ENCODE results near the gene RBM24. TPM values are rescaled to one million over a fixed set of nuclear protein-coding genes. Genes with fewer than 3 reads are reported as not detected.

Gene RBM24
- total and polyA plus RNA-seq, 10 of the 15 experiments (the other 5 are each of a cell fraction or from before 2014, with no cell fraction given): 0.08 to 0.09 (median 0.09) TPM; not detected in 7

- no peak overlapping the region for H3K9ac ChIP-seq (ENCODE audit: control insufficient read depth, insufficient read depth, low read length)
- DNase-seq (ENCODE audit: low read depth, low spot score): no peak
- H4K20me1 ChIP-seq (ENCODE audit: control insufficient read depth, insufficient read depth): no peaks in the 10 kb centered on the region
- no peak for FAIRE-seq
- ChIA-PET POLR2A (no interaction called here), CTCF (interaction anchor here (1.1 kb wide), 1 partner anchor 66 kb away, joined by 3 read pairs; no protein-coding TSS in a partner anchor), RAD21 (ENCODE audit: unreplicated experiment) (no interaction called here), SMC1A (ENCODE audit: uncharacterized antibody, unreplicated experiment) (interaction anchor here (0.8 kb wide), 1 partner anchor 8 kb away, joined by 3 read pairs; no protein-coding TSS in a partner anchor)
- no peak overlapping the region for H3K27ac ChIP-seq (ENCODE audit: control insufficient read depth, insufficient read depth)
- no peaks in the 10 kb centered on the region for H3K4me1 ChIP-seq (ENCODE audit: control insufficient read depth, insufficient read depth, low read length)
- H3K4me2 ChIP-seq (ENCODE audit: control insufficient read depth, insufficient read depth): no peak overlapping the region
- no peak overlapping the region for H2AFZ ChIP-seq (ENCODE audit: control insufficient read depth, low read depth, low read length)
- no peak for ATAC-seq
- intact Hi-C loops (cut with micrococcal nuclease; ENCODE audit: unreplicated experiment) (no loop called here), in situ Hi-C loops (cut with MboI) (no loop called here)
- no peaks in the 10 kb centered on the region for H3K27me3 ChIP-seq (replicated peaks in 1 of 2; ENCODE audit: control insufficient read depth in 2 of 2, insufficient read depth in 2 of 2, low read length in 1 of 2)
- no peaks in the 10 kb centered on the region for H3K36me3 ChIP-seq (ENCODE audit: control insufficient read depth in 2 of 2, insufficient read depth in 2 of 2, low read length in 1 of 2)
- no peaks in the 10 kb centered on the region for H3K9me3 ChIP-seq (replicated peaks; ENCODE audit: control insufficient read depth, insufficient read depth, low read length)
- no peaks in the 10 kb centered on the region for H3K79me2 ChIP-seq (ENCODE audit: control insufficient read depth, insufficient read depth, low read length)
- WGBS (ENCODE audit: insufficient coverage, insufficient replicate concordance, low lambda C conversion rate, missing lambda C conversion rate): 66% methylated on average over 12 of the region's 12 CpGs
- no peak overlapping the region for H3K4me3 ChIP-seq
- BruUV-seq (replicated peaks): no TSS peak
- no peak for TF ChIP-seq YY1 (IDR thresholded peaks at IDR 0.05; ENCODE audit: low read depth, low read length)
- no peak for TF ChIP-seq IRF4 (IDR thresholded peaks at IDR 0.05; ENCODE audit: low read depth, low read length)
- no peak for TF ChIP-seq ZNF592 (IDR thresholded peaks at IDR 0.05)
- no peak for TF ChIP-seq BCL3 (IDR thresholded peaks at IDR 0.05; ENCODE audit: borderline replicate concordance, insufficient read depth, low read depth, low read length, poor library complexity, severe bottlenecking)
- TF ChIP-seq SKIL (IDR thresholded peaks at IDR 0.05; ENCODE audit: low read depth, poor library complexity, severe bottlenecking): no peak
- no peak for TF ChIP-seq MTA3 (IDR thresholded peaks at IDR 0.05; ENCODE audit: borderline replicate concordance, low read length)
- no peak for TF ChIP-seq SMAD5 (IDR thresholded peaks at IDR 0.05; ENCODE audit: low read depth)
- TF ChIP-seq PBX3 (IDR thresholded peaks at IDR 0.05; ENCODE audit: insufficient replicate concordance, low read depth, low read length): no peak
- no peak for TF ChIP-seq RFX5 (IDR thresholded peaks at IDR 0.05; ENCODE audit: low read depth, low read length)
- no peak for TF ChIP-seq ZBTB4 (CRISPR knock-in tag; IDR thresholded peaks at IDR 0.05)
Observed at GRCh38 chr6:17311595-17312311, 30.6 kb downstream of the RBM24 start.

Measured in GM12878 (cell line).